Adrenal gland (tissue), 5 donors: Measurements from ENCODE around the gene CFTR.

ENCODE experiments used
- POLR2A ChIP-seq, 2 donors: fragments of 450-650 bp; IDR thresholded peaks; one replicate each; pipeline ENCODE4 v1.6.1; 2017; ENCODE audit warnings: antibody characterized with exemption in 2 of 2, mild to moderate bottlenecking in 2 of 2, moderate library complexity in 1 of 2
- TF ChIP-seq, protein P1 (sequence below), 6 experiments: fragments of 450-650 bp in 4 of 6; fragments of 200-600 bp in 2 of 6; sonication (generic) in 1 of 6; IDR thresholded peaks; 1 replicate in 5 of 6; 2 replicates in 1 of 6; pipeline versions ENCODE4 v1.5.1 to v1.8.0; 2016 to 2021; ENCODE audit warnings: antibody characterized with exemption in 6 of 6, mild to moderate bottlenecking in 2 of 6, moderate library complexity in 1 of 6
- donor health status: DM: no; HTN: no; CAD: no.

DNA sequence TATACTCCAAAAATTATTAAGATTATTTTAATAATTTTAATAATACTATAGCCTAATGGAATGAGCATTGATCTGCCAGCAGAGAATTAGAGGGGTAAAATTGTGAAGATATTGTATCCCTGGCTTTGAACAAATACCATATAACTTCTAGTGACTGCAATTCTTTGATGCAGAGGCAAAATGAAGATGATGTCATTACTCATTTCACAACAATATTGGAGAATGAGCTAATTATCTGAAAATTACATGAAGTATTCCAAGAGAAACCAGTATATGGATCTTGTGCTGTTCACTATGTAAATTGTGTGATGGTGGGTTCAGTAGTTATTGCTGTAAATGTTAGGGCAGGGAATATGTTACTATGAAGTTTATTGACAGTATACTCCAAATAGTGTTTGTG lies 80.2 kb downstream of the CFTR start:
- TF ChIP-seq, protein P1, sequence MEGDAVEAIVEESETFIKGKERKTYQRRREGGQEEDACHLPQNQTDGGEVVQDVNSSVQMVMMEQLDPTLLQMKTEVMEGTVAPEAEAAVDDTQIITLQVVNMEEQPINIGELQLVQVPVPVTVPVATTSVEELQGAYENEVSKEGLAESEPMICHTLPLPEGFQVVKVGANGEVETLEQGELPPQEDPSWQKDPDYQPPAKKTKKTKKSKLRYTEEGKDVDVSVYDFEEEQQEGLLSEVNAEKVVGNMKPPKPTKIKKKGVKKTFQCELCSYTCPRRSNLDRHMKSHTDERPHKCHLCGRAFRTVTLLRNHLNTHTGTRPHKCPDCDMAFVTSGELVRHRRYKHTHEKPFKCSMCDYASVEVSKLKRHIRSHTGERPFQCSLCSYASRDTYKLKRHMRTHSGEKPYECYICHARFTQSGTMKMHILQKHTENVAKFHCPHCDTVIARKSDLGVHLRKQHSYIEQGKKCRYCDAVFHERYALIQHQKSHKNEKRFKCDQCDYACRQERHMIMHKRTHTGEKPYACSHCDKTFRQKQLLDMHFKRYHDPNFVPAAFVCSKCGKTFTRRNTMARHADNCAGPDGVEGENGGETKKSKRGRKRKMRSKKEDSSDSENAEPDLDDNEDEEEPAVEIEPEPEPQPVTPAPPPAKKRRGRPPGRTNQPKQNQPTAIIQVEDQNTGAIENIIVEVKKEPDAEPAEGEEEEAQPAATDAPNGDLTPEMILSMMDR (IDR thresholded peaks at IDR 0.05) = no peak
- no peak for TF ChIP-seq POLR2A (IDR thresholded peaks at IDR 0.05)
